ENCODE data around the gene RTEL1.

GRCh38 chr20:63625771-63626423 is 32.2 kb upstream of the RTEL1 start:
- TF ChIP-seq CTCF (IDR thresholded peaks at IDR 0.05) (no peak), ZFX (IDR thresholded peaks at IDR 0.05; ENCODE audit: borderline replicate concordance) (no peak)

Measured in 22Rv1 (cell line).